ENCODE data around the gene CREBBP.
"Not testable (repeated sequence)": the region's sequence is repeated elsewhere in the genome, so short reads cannot be mapped to it uniquely, and the experiment has no call there.

CREBBP gene

DNA sequence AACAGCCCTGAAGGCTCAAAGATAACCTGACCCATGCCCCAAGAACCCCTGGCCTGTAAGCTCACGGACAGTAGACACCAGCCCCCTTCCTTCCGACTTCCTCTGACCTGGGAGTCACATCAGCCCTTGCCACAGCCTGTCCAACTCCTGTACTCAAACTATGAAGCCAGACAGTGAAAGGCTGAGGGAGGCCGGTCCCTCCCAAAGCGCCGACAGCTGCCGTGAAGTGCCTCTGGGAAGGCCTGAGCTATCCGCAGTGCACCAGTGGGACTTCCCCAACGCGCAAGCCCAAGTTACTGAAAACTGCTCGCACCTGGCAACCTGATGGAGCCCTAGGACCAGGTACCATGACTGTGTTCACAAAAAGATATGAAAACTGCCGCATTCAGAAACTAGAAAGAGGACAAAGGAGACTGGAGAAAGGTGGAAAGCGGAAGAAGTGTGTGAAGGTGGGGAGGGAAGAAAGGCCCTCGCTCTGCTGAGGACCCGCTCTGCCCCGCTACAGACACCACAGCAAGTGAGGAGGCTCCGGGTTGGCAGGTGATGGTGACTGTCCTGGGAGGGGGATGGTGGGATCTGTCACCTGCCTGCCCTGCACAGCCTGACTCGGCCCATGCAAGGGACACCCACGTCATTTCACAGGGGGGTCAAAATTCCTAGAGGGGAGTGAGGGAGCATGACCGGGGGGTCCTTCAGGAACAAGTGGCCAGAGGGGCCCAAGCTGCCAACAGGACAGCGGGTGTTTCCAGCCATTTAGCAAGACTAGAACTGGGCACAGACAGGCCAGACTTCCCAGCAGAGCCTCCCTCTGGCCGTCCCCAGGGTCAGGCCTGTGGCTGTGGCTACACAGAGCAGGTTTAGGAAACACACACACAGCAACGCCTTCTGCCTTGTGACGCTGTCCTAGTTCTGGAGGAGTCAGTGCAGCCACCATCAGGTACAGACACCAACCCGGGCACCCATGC, 150.1 kb downstream of the CREBBP start:
- no peak for DNase-seq

DNA sequence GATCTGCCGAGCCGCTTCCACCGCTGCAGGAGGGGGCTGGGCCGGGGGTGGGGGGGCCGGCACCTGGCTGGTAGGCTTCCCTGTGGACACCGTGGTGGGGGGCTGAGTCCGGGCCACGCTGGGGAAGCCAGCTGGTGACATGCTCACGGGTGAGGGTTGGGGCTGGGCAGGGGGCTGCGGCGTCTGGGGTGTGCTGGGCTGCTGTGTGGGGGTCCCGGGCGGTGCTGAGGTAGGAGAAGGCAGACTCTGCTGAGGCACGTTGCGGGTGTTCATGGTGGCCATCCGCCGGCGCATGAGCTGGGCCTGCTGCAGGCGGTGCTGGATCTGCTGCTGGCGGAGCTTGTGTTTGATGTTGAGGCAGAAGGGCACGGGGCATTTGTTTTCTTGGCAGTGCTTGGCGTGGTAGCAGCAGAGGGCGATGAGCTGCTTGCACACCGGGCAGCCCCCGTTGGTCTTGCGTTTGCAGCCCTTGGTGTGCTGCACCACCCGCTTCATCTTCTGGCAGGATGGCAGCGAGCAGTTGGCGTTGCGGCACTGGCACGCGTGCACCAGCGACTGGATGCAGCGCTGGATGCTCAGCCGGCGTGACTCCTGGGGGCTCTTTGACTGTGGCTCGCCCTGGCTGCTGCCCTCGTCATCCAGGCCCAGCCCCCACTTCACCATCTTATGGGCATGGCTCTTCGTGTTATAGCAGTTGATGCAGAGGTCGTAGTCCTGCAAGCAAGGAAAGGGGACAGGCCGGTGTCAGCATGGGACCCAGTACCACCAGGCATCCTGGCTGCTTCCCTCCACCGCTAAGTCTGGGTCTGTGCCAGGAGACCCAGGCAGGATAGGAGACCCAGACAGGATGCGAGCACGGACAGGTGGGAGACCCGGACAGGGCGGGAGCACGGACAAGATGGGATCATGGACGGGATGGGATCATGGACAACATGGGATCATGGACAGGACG, 151.1 kb downstream of the CREBBP start:
- DNase-seq = no peak

DNA sequence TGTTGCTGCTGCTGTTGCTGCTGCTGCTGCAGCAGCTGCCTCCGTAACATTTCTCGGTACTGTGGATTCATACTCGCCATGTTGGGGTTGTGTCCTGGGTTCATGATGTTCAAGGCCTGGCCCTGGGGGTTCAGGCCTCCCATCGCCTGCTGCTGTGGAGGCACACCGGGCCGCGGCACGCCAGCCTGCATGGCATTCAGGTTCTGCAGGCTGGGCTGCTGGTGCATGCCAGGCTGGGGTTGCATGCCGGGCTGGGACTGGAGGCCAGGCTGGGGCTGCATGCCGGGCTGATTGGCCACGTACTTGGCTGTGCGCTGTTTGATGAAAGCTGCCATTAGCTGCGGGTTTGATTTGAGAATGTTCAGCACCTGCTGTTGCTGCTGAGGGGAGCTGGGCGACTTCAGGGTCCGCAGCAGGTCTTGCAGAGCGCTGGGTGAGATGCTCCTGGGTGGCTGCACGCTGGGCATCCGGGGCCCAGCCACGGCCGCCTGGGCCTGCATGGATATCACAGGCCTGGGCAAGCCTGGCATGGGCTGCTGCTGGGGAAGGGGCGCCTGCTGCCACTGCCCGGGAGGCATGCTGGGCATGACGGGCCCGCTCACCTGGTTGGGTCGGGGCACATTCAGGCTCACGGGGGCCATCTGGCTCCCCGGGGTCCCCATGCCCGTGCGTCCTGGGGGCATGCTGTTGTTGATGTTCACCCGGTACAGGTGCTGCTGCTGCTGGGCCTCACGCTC, 151.9 kb downstream of the CREBBP start:
- DNase-seq = no peak

DNA sequence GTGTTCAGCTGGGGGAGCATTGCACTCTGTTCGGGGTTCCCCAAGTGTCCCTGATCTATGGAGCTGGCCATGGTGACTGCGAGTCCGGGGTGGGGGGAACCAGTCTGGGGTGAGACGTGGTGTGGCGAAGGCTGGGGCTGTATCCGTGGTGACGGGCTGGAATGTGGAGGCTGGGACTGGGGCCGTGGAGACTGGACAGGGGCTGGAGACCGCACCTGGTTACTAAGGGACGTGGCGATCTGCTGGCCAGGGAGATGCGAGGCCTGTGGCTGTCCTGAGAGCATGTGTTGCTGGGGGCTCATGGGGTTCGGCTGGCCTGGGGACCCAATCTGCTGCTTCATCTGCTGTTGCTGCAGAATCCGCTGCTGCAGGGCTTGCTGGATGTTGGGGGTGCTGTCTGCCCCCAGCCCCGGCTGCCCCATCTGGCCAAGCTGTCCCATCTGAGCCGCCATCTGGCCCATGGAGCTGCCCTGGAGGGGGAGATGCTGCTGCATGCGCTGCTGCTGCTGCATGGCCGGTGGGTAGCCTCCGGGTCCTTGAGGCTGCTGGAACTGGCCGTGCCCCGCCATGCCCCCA, 152.6 kb downstream of the CREBBP start:
- no peak for DNase-seq

DNA sequence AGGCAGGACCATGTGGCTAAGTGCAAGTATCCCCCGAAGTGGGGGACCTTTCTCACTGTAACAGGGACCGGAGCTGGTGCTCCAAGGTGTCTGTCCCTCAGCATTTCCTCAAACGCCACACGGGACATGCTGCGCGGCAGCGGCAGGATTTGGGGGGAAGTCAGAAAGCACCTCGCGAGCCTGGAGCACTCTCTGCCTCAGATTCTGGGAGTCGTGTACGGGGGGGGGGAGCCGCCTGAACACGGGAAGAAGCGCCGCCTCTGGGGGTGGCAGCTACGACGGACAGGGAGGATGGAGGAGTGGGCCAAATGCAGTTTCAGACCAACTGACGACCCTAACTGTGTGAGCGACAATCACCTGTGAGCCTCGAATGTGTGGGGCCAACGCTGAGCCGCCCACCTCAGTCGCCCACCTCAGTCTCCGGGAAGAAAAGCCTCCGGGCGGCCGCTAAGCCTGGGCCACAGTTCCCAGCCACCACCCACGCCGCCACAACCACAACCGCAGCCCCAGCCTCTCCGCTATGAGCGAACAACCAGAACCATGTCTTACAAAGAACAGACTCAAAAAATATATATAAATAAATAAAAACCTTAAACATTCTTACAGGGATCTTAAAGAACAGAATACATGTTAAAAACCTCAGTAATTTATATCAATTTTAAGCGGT, 154.4 kb downstream of the CREBBP start:
- no peak for DNase-seq

DNA sequence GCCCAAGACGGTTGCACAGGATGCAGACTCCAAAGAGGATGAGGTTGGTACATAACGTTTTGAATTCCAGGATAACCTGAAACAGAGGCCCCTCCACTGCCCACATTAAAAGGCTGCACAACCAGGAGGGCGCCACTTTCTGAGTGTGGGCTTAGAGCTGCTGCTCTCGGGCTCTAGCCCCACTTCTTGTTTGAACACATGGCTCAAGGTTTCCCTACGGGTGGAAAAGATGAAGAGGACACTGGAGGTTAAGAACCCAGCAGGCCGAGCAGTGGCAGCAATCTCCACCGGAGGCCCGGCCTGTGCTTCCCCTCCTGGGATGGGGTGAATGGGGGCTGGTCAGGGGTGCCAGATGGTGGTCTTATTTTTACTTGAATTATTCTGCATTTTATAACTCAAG, 155.2 kb downstream of the CREBBP start:
- no peak for DNase-seq

DNA sequence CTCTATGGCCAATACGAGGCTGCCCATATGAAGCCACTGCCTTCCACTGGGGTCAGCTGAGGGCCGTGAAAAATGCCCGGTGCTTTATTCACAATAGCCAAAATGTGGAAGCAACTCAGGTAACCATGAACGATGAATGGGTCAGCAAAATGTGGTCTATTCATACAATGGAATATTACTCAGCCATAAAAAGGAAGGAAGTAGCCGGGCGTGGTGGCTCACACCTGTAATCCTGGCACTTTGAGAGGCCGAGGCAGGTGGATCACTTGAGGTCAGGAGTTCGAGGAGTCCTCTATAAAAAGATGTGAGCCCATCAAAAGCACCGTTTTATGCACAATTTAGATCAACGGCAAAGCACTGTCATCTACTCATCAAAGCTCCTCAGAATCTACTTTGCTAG, 158.0 kb downstream of the CREBBP start:
- DNase-seq = no peak

DNA sequence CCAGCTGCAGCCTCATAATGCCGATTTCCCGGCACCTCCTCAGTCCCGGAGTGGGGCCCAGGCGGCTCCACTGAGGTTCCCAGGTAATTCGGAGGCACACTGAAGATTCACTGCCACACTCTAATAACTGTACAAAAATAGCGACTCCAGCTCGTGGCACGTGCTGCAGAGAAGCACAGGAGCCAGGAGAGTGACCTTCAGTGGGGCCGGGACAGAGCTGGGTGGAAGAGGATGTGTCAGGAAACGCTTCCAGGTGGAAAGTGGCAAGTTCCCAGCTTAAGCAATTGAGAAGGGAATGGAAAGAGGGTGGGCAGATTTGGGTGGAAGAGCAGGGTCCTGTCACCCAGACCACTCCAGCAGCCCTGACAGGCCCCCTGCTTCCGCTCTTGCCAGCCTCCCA, 160.1 kb downstream of the CREBBP start:
- no peak for DNase-seq

DNA sequence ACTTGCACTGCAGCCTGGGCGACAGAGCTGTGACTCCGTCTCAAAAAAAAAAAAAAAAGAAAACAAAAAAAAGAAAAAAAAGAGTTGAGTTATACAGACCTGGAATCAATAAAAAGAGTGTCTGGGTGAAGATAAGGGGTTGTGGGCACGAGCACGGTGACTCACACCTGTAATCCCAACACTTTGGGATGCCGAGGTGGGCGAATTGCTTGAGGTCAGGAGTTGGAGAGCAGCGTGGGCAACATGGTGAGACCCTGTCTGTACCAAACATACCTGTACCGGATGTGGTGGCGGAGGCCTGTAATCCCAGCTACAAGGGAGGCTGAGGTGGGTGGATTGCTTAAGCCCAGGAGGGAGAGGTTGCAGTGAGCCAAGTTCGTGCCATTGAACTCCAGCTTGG, 161.9 kb downstream of the CREBBP start:
- DNase-seq = no peak

DNA sequence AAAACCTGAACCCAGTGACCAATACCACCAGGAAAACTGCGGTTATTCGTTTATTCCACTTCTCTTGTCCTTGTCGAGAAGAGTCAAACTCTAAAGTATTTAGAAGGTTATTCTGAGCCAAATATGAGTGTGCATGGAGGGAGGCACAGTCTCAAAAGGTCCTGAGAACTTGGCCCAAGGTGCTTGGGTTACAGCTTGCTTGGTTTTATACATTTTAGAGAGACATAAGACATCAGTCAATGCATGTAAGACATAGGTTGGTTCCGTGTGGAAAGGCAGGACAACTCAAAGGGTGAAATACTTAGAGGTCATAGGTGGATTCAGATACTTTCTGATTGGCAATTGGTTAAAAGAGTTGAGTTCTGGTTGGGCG, 162.5 kb downstream of the CREBBP start:
- DNase-seq = no peak

DNA sequence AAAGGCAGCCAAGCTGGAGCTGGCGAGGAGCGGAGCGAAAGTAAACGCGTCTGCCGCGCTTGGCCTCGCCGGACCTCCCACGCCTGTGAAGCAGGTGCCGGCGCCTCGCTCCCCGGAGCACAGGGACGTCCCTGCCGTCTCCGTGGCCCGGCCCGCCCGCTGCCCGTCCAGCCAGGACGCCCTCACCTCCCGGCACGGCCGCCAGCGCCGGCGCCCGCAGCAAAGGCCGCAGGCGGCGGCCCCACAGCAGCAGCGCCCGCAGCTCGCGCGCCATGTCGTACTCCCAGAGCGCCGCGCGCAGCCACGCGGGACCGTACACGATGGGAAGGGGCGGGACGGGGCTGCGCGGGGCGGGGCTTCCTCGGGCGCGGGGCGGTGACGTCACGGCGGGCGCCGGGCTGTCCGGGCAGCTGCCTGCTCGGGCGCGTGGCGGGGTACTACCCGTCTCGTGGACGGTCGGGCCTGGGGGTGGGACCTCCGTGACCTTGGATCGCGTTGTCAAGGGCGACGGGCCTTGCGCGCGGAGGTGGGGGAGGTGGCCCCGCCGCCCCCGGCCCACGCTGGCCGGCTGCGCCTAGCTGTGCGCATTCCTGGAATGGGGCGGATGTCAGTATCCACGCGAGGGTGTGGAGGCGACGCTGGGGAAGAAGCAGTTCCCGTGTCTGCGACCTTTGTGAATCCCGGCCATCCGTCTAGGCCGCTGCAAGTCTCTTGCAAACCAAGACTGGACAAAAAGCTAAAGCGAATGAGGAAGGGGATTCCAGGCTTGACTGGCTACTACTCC, 163.1 kb downstream of the CREBBP start, which contains the start of gene TRAP1:
Gene TRAP1, minus strand, starts transcription at position 290 of the 784 bp plus-strand sequence. Its CDS starts 16 bp downstream, at position 274.
- DNase-seq = peak in 1 of 2 experiments; percentile 52

DNA sequence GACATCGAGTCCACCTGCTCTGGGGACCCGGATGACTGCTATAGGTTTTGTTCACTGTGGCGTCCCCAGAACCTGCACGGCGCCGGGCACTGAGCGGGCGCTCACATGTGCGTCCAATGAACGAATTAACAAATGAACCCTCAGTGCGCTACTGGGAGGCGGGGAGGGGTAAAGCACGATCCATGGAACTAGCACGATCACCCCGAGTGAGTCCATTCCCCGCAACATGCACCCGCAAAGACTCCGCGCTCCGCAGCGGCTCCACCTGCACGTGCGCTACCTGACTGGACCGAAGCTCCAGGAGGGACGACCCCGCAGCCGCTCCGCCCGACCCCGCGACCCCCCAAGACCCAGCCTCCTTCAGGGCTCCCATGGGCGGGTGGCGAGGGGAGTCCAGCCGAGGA, 163.7 kb downstream of the CREBBP start:
- DNase-seq = peak in 1 of 2 experiments; percentile 7

DNA sequence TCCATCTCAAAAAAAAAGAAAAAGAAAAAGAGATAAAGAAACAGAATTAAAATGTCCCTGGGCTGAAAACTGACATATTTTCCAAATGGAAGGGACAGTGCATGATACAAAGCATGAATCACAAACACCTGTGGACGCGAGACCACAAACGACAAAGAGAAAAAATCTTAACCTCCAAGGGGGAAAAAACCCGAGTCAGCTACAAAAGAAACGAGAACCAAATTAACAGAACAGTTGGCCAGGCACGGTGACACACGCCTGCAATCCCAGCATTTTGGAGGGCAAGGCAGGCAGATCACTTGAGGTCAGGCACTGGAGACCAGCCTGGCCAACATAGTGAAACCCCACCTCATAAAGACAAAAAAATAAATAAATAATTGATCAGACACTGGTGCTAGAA, 165.1 kb downstream of the CREBBP start:
- no peak for DNase-seq

DNA sequence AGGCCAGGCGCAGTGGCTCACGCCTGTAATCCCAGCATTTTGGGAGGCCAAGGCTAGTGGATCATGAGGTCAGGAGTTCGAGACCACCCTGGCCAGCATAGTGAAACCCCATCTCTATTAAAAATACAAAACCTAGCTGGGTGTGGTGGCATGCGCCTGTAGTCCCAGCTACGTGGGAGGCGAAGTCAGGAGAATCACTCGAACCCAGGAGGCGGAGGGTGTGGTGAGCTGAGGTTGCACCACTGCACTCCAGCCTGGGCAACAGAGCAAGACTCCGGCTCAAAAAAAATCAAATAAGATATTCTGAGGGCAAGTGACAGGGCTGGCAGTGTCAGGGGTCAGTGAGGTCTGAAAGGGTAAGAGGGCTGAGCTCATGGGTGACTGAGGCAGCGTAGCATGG, 166.1 kb downstream of the CREBBP start:
- DNase-seq = not testable (repeated sequence)

DNA sequence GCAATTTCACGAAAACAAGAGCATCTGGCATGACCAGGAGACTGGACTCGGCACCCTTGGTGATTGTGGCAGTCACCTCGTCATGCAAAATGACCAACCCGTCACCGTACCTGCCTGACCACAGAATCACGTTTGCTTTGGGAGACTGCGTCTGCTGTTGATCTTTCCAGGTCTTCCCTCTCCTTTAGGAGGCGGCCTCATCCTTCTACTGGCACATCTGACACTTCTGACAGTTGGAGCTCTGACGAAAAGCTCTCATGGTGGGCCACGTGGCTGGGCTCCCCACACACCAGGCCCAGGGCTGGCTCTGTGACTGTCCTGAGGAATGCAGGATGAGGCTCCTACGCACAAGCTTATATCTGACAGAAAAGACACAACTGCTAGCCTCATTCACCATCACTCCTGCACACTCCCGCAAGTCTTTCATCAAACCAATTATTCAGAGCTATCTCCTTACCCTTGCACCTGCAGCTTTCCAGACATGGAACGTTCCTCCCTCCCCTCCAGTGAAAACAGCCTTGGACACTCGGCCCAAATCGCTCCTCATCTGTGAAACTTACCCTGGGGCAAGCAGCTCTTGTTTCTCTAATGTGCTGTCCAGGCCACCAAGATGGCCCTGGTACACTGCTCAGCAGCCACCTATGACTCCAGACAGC, 166.8 kb downstream of the CREBBP start:
- DNase-seq = no peak

DNA sequence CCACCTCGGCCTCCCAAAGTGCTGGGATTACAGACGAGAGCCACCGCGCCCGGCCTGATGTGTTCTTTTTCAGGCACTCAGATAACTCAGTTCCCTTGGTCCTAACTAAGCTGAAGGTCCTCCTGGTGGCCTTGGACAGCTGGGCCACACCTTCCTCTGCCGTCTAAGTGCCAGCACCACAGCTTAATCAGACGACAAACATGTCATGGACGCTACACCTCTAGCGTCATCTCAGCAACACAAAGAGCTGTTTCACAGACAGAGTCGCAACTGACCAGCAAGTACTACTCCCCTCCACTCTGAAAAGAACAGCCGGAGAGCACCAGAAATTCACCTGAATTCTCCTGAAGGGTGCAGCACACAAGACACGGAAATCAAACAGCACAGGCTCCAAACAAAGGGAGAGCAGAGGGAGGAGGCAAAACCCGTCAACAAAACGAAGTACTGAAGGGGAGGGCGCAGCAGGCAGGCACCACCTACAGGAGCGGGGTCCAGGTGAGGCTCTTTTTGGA, 167.6 kb downstream of the CREBBP start:
- DNase-seq = no peak

DNA sequence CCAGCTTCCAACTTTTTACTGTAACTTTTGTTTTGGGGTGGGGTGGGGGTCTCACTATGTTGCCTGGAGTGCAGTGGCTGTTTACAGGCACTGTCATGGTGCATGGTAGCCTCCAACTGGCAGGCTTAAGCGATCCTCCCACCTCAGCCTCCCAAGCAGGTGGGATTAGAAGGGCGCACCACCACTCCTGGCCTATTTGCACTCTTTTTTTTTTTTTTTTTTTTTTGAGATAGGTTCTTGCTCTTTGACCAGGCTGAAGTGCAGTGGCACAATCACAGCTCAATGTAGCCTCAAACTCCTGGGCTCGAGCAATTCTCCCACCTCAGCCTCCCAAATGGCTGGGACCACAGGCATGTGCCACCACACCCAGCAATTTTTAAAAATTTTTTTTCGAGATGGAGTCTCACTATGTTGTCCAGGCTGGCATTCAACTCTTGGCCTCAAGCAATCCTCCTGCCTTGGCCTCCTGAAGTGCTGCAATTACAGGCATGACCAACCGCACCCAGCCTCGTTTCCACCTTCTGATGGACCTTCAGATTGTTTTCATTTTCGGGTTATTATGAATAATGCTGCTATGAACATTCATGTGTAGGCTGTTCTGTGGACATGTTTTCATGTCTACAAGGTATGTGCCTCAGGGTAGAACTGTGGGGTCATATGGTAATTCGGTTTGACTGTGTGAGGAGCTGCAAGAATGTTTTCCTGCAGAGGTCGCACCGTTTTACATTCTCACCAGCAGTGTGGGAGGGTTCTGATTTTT, 174.1 kb downstream of the CREBBP start:
- DNase-seq = no peak

DNA sequence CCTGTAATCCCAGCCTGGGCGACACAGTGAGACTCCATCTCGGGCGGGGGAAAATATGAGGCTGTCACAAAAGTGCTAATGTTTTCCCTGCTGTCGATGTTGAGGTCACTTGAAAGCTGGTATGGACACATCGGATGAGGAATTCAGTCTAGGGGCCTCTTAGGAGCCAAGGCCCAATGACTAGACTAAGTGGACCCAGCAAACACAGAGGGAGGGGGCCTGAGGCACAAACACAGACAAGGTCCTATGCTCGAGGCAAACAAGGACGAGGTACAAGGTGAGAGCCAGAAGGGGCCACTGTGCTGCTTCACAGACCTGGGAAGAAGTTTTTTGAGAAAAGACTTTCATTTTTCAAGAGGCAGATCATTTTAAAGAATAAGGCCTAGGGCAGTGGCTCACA, 178.4 kb downstream of the CREBBP start:
- DNase-seq = no peak

DNA sequence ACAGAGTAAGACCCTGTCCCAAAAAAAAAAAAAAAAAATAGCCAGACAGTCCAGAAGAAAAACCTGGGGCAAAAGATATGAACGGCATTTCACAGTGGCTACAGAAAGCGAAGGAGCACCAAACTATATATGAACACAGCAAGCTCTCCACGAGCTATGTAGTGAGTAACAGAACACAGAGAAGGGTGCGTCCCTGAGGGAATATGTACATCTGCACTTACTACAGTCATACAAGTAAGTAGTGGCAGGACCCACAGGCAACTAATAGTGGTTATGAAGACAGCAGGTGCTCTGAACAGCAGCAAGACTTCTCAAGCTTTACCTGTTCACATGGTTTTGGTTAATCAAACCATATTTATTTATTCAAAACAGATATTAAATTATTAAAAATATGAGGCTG, 179.0 kb downstream of the CREBBP start:
- no peak for DNase-seq
